Kidney epithelial cell (primary cell): ENCODE measurements around the gene CLSTN2. TPM values are rescaled to one million over a fixed set of nuclear protein-coding genes. Genes with fewer than 3 reads are reported as not detected.

Source experiments
- DNase-seq: peaks from one replicate; pipeline ENCODE4 v3.0.0-alpha.2; 2010; ENCODE audit warnings: low read depth
- H3K27me3 ChIP-seq: 2 replicates; pipeline ENCODE4 v1.6.0; 2011; ENCODE audit warnings: low read length; ENCODE audit not compliant: control insufficient read depth, insufficient read depth
- H3K36me3 ChIP-seq: 2 replicates; pipeline ENCODE4 v1.5.1; 2011; ENCODE audit warnings: low read length; ENCODE audit not compliant: control insufficient read depth, insufficient read depth
- H3K4me3 ChIP-seq: 2 replicates; pipeline ENCODE4 v1.5.1; 2011; ENCODE audit warnings: low read depth, mild to moderate bottlenecking, control low read depth, low read length
- total RNA-seq: library from RNA; depleted of rRNA; stranded (reverse); fragments of >200 nt; gene quantifications from 2 replicates; pipeline ENCODE4 v1.2.3, GENCODE V29; 2015
- TF ChIP-seq, protein P1 (sequence below): IDR thresholded peaks from 2 replicates; pipeline ENCODE4 v1.5.1; 2011; ENCODE audit warnings: mild to moderate bottlenecking, moderate library complexity, low read length, control low read depth, inconsistent platforms; ENCODE audit not compliant: insufficient read depth, poor library complexity, severe bottlenecking

Gene CLSTN2
- total RNA-seq, 1 donor from 2014 or later: 10.9 TPM

DNA sequence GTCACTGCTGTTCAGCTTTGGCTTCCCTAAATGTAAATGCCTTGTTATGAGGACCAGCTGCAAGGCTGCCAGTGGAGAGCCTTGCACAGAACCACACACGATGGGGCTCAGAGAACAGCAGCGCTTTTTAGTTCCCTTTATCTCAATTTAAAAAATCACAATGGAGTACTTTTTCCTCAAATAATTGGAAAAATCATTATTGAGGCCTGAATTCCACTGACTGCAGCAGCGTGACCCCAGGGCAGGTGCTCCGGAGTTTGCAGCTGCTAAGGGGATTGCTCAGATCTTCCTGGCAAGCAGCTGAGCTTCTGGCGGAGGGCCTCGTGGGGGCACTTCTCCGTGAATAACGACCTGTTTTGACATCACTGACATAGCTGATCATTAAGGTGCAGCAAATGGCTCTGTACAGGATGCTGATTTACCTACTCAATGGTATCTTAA lies 497.3 kb downstream of the CLSTN2 start:
- peak; percentile 61 for DNase-seq
- Histone ChIP-seq H3K4me3 (no peak overlapping the region), H3K36me3 (no peaks in the 10 kb centered on the region), H3K27me3 (no peaks in the 10 kb centered on the region)
- TF ChIP-seq, protein P1, sequence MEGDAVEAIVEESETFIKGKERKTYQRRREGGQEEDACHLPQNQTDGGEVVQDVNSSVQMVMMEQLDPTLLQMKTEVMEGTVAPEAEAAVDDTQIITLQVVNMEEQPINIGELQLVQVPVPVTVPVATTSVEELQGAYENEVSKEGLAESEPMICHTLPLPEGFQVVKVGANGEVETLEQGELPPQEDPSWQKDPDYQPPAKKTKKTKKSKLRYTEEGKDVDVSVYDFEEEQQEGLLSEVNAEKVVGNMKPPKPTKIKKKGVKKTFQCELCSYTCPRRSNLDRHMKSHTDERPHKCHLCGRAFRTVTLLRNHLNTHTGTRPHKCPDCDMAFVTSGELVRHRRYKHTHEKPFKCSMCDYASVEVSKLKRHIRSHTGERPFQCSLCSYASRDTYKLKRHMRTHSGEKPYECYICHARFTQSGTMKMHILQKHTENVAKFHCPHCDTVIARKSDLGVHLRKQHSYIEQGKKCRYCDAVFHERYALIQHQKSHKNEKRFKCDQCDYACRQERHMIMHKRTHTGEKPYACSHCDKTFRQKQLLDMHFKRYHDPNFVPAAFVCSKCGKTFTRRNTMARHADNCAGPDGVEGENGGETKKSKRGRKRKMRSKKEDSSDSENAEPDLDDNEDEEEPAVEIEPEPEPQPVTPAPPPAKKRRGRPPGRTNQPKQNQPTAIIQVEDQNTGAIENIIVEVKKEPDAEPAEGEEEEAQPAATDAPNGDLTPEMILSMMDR: no peak

DNA sequence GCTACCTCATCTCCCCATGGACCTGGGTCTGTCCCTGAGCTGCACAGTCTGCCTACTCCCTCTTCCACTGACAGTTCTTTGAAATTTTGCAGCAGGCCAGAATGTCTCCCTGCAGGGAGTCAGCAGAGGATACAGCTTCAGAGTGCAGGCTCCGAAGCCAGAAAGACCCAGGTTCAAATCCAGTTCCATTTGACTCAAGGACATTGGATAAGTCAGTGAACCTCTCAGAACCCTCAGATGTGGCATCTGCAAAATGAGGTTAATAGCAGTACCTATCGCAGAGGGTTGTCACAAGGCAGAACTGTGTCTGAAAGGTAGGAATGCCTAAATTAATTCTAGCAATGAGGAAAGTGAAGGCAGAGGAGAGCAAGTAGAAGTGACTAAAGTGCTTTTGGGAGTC lies 498.4 kb downstream of the CLSTN2 start:
- DNase-seq: no peak
- H3K36me3 ChIP-seq: no peaks in the 10 kb centered on the region
- no peaks in the 10 kb centered on the region for H3K27me3 ChIP-seq
- TF ChIP-seq, protein P1: no peak
- no peak overlapping the region for H3K4me3 ChIP-seq

DNA sequence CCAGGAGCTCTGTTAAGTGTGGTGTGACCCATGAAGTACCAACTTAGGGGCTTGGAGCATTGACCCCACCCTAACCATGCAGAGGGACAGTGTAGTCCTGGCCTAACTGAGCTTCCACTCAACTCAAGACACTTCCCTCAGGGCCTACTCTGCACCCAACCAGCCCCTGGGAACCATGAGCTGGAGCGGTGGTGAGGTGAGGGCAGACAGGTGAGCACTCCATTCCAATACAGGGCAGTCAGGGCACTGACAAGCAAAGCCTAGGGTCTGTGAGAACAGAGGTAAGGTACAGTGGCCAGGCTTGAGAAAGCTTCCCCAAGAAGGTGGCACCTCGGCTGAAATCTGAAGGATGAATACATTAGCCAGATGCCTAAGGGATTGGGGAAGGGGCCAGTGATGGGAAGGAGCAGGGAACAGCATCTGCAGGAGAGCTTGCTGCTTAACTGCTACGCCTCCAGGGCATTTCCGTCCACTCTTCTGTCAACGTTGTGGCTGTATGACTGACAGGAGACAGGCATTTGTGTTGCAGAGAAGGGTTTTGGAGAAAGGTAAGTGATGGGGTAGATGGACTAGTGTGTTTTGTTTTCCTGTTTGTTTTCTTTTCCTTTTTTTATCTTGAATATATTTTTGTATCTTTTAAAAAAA lies 499.4 kb downstream of the CLSTN2 start:
- TF ChIP-seq, protein P1: no peak
- Histone ChIP-seq H3K4me3 (no peak overlapping the region), H3K36me3 (no peaks in the 10 kb centered on the region), H3K27me3 (no peaks in the 10 kb centered on the region)
- no peak for DNase-seq

DNA sequence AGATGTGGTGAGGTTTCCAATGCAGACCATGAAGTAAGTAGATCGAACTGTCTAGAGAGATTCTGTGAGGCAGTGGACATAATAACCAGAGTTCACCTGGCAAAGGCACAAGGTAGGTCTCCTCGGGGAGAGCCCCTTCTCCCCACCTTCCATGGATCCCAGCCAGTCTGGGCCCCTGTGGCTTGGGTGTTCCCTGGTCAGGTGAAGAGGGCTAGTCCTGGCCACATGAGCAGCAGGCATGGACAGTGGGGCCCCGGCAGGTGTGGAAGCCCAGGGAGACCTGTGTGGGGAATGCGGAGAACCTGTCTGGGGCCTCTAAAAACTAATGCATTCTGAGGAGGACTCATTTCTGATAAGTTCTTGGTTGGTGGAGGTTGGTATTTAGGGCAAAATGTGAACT lies 501.4 kb downstream of the CLSTN2 start:
- TF ChIP-seq, protein P1: no peak
- DNase-seq: no peak
- no peaks in the 10 kb centered on the region for H3K36me3 ChIP-seq
- no peaks in the 10 kb centered on the region for H3K27me3 ChIP-seq
- H3K4me3 ChIP-seq: no peak overlapping the region

DNA sequence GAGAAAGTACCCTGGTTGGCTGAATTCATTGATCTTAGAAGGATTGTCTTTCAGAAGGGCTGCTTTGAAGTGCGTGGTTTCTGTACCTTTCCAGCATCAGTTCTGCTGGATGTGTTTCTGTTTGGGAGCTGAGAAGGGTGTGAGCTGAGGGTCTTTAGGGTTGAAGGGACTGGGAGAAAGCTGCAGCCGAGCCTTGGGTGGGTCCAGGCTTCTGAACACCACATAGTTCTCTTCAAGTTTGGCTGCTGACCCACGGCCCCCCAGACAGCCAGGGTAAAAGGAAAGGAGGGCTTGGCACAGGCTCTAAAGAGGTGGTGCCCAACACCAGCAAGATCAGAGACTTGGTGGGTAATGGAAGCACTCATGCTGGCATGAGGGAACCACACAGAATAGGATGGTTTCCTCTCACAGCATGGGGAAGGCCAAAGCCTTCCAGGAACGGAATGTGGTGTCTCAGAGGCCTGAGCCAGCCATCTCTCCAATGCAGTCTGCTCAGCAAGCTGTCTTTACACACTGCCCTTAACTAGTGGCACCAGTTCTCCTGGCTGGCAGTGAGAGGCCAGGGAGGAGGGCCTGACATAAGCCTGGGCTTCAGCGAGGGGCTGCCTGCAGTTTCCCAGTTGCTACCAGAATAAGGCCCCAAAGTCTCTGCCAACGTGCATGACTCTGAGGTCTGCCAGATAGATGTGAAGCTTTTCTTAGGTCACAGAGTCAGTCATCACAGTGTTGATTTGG lies 503.9 kb downstream of the CLSTN2 start:
- no peaks in the 10 kb centered on the region for H3K27me3 ChIP-seq
- TF ChIP-seq, protein P1: no peak
- no peaks in the 10 kb centered on the region for H3K36me3 ChIP-seq
- no peak for DNase-seq
- H3K4me3 ChIP-seq: no peak overlapping the region
